Glomerular endothelial cell (primary cell): ENCODE results near the gene ADGRD1. TPM values are rescaled to one million over a fixed set of nuclear protein-coding genes. Genes with fewer than 3 reads are reported as not detected.

ENCODE experiments used
- DNase-seq: peaks from one replicate; pipeline ENCODE4 v3.0.0-alpha.2; 2011; ENCODE audit warnings: low read depth, low spot score; ENCODE audit errors: extremely low read depth
- total RNA-seq: library from RNA; depleted of rRNA; stranded (reverse); fragments of >200 nt; gene quantifications from 2 replicates; pipeline ENCODE4 v1.2.3, GENCODE V29; 2015

ADGRD1 gene
- total RNA-seq, 1 donor from 2014 or later, result not detected

DNA sequence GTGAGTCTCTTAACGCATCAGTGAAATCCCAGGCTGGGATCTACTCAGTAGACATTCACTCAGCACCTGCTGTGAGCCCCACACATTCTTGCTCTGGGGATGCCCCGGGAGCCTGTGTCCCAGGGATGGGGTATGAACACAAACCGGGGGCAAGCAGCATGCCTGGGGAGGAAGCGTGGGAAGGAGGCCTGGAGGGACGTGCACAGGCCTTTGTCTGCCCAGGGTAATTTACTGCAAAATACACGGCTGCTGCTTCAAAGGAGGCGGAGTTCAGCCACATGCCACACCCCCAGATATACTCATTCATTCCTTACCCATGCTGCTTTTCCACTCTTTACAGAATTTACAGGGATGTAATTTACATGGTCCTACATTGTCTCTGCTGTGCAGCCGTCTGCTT lies 187.8 kb downstream of the ADGRD1 start:
- no peak for DNase-seq

DNA sequence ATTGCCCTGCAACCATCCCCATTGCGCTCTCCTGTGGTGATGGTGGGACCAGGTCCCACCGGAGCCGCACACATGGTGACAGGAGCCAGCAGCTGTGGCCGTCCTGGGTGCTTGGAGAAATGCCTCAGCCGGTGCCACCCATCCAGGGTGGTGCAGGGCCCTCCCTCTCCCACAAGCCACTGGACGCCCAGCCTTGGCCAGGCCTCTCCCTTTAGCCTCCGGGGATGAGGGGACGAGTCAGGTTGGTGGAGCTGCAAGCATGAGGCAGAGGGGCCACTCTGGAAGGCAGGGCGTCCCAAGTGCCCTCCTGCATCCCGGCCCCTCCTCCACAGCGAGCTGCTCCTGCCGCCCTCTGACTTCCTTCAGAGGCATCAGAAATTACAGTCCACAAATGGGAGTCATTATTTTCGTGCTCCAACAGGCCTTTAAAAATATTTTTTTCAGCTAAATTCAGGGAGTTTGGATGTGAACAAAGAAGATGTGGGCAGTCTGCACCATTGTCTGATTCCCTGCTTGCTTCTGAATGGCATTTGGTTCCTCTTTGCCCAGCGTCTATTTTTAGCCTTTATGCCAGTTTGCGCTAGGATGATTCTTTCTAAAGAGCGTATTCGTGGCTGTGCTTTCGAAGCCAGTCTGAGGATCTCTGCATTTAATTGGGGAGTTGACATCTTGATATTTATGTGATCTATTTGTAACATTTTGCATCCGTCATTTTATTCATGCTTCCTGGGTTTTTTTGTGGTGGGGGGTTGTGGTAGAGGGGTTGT lies 189.4 kb downstream of the ADGRD1 start:
- no peak for DNase-seq

DNA sequence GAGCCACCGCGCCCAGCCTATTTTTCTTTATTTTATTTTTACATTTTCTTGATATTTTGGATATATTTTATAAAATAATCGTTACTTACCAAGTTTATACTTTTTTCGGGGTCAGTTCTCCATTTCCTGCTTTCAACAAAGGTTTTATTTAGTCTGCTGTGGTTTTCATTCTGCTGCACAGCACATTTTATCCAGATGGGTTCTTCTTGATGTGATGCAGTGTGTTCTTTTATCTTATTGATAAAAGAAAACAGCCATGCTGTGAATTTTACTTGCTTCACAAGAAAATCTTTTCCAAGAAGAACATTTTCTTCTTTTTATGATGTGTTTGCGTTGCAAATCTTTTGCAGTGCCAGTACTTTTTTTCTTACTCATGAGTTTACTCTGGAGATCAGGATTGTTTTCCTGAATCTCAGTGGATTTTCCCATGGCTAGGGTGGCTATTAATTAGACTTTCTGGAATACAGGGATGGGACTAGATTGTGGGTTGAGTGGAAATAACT lies 192.5 kb downstream of the ADGRD1 start:
- no peak for DNase-seq

DNA sequence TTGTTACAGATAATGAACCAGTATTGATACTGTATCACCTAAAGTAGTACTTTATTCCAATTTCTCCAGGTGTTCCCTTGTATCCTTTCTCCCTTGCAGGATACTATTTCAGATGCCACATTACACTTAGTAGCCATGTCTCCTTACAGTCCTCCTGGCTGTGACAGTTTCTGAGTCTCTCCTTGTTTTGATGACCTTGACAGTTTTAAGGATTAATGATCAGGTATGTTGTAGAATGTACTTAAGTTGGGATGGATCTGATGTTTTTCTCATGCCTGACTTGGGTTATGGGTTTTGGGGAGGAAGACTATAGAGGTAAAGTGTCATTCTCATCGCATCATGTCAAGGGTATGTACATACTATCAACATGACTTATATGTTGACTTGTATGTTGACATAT lies 193.6 kb downstream of the ADGRD1 start:
- no peak for DNase-seq

DNA sequence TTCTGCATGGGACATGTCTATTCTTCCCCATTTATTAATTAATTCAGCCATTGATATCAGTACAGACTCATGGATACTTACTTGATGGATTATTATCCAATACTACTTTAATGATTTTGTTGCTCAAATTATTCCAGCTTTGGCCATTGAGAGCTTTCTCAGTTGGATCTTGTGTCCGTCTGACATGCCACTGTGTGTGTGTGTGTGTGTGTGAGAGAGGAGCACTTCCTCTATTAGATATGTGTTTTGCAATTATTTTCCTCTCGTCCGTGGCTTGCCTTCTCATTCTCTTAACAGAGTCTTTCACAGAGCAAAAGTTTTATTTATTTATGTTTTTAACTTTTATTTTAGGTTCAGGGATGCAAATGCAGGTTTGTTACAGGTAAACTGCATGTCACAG lies 194.2 kb downstream of the ADGRD1 start:
- no peak for DNase-seq

DNA sequence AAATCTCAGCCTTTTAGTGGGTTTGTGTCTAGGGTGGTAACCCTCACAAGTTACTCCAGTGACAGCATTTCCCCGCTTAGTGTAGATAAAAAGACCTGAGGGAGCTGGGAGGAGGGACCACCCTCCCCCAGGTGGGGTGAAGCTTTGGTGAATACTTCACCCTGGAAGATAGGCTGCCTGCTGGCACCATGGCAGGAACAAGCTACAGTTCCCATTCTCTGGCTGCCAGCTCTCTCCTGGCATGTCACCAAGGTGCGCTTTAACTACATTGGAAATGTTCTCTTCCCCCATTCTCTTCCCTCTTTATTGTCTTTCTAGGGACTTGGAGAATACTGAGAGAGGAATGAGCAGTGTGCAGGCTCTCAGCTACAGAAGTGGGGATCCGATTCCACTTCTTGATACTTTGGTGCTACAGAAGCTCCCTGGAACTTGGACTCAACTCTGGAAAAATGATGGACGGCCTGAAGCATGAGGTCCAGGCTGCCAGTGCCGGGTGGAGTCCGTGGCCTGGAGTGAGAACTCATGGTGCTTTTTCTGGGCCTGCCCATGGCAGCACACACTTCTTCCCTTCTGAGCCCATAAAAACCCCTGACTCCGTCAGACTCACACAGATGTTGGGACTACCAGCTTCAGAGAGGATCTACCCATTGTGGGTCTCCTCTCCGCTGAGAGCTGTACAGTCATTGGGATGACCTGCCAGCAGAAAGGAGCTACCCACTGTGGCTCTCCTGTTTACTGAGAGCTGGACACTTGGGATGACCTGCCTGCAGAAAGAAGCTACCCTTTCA lies 198.0 kb downstream of the ADGRD1 start:
- no peak for DNase-seq

DNA sequence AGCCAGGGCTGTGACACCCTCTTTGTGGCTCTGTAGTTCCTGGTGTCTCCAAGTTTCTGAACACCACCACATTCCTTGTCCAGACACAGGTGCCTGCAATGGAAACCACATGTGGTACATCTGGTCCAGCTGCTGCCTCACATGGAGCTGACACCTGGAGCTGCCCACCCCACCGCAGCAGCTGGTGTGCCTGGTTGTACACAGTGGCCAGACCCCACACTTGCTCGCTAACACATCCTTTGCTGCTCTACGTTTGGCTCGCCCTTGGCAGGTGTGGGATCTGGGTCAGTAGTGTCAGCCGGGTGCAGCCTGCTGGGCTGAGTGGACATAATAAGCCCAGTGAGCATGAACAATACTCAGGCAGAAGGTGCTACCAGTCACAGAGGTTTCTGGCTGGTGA lies 198.9 kb downstream of the ADGRD1 start:
- DNase-seq, result no peak

DNA sequence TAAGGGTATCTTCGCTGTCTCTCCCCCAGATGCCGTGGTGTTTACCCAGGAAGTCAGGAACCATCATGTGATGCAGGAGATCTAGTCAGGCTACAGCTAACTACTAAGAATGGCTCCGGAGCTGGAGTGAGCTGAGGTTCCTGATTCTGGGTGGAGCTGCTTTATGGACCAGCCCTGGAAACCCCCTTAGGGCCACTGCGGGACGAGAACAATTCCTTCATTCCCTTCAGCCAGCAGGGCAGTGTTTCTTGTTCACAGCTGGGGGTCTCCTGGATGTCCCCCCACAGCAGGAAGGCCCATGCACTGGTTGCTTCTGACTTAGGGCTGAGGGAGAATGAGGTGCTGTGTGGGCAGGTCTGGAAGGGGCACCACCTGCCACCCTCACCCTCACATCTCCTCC lies 199.3 kb downstream of the ADGRD1 start:
- DNase-seq, result no peak

DNA sequence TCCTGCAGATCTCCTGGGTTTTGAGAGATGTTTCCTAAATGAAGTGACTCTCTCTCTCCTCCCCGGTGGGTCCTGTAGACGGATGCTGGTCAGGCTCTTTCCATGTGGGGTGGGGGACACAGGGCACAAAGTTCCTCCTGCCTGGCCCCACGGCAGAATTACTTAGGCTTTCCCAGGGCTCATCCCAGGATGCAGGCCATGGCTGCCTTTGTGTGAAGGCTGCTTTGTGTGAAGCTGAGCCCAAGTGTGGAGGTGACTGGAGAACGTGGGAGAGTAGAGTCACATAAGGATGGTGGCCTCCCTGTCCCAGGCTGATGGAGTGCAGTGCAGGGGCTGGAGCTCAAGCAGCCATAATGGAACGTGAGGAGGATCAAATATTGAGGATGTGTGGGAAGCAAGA lies 200.2 kb downstream of the ADGRD1 start:
- DNase-seq, result no peak

DNA sequence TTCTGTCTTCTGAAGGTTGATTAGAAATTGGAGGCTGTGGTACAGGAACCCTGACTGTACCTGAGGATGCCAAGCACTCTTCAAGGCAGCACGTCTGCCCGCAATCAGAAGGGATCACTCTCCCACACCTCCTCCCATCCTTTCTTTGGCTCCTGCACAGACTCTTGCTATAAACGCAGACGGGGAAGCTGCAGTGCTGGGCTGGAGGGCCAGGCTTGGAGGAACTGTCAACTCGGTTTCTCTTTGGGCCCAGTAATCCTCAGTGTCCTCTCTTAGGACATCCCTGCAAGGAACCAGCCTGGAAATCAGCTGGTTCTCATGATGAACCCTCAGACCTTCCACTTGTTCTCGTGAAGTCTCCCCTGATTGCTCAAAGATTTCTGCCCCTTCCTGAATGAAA lies 201.4 kb downstream of the ADGRD1 start:
- no peak for DNase-seq

DNA sequence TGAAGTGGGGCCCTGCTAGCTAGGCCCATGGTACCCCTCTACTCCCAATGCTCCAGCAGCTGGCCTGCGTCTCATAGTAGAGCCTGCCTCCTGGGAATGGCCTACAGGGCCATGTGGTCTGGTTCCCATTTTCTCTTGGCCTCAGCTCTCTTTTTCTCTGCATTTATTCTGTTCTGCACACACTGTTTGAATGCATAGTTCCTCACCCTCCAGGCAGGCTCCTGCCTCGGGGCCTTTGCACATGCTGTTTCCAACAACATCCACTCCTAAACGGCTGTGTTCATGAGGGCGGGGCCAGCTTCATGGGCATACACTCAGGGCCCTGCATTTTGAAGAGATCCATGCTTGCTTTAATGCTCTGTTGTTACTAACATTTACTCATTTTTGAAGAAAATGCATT lies 204.0 kb downstream of the ADGRD1 start:
- DNase-seq, result no peak

DNA sequence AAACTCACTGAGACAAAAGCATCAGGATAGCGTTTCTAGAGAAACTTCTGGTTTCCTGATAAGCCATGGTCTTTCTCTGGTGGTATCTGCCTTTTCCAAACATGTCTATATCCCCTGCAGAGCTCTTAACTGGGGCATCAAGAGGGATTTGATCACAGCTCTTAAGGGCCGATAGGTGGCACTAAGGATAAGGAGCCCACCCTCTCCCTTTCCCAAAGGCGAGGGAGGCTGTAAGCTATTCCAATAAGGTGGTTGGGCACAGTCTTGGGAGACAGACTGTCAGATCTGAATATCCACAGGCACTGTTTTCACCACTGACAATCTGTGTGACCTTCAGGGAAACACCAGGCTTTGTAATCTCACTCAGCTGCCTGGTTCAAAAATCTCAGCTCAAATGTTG lies 206.0 kb downstream of the ADGRD1 start:
- no peak for DNase-seq

DNA sequence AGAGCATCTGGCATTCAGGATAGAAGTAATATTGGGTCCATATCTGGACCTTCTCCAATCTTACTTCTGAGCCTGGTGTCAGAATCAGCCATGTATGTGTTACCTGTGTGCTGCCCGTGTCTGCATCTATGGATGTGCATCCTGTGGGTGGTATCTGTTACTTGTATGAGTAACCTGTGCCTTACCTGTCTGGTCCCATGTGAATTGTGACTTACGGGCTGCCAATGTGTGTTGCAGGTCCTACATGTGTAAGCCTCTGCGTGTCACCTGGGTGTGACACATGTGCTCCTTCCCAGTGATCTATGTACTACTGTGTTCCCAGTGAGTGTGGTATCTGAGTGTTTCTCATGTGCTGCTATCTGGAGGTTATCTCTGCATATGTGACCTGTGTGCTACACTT lies 208.4 kb downstream of the ADGRD1 start:
- DNase-seq, result no peak

DNA sequence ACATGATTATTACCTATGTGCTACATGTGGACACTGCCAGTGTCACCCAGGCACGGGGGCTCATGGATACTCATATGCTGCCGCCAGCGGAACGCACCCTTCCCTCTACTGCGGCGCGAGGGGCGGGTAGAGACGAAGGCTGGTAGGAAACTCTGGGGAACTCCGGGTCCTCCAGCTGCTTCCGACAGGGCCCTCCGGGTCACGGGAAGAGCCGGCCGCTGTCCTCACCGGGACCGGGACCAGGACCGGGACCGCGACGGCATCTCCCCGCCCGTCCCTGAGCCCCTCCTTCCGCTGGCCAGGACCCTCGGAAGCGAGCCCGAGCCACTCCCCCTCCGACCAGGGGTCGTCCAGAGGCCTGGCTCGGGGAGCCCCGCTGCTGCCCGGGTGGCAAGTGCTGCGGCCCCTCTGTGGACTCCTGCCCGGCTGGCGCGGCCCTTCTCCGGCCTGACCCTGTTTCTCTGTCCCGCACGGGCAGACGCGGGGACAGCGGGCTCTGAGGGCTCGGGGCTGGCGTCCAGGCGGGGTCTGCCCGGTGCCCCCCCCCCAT lies 209.6 kb downstream of the ADGRD1 start:
- no peak for DNase-seq

DNA sequence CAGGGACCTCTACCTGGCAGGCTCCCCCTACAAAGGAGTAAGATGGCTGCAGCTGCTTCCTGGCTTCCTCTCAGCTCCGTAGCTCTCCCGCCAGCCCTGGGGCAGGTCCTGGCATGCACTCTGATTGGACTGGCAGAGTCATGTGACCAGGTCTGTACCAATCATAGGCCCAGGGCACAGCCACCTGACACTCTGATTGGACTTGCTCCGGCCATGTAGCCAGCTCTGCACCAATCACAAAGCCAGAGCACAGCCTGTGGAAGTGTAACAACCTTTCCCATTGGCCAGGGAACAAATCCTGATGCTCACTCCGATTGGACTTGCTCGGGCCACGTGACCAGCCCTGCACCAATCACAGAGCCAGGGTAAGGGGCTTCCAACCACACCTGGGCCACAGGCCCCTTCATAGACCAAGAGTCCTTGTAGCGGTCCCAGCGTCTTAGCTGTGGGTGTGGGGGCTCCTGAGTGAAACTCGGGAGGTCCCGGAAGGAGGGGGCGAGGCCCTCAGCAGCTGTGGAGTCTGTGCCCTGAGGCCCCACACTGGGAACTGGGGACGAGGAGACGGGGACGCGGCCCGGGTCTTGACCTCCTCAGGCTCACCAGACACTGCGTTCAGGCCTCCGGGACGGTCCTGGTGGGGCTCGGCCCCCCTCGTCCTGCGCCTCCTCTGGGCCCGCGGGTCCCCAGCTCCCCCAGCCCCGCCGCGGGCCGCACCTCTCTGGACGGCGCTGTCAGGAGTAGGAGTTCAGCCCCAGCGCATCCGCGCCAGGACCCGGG lies 210.6 kb downstream of the ADGRD1 start:
- DNase-seq, result no peak

DNA sequence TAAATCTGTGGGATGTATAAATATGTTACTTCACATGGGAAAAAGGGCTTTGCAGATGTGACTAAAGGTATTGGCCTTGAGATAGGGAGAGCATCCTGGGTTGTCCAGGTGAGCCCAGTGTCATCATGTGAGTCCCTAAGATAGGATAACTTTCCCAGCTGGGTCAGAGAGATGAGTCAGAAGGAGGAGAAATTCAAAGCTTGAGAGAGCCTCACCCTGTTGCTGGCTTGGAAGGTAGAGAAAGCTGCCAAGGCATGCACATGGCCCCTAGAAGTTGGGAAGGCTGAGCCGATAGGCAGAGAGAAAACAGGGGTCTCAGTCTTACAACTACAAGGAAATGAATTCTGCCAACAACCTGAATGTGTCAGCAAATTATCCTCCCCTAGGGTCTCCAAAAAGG lies 213.0 kb downstream of the ADGRD1 start:
- no peak for DNase-seq

DNA sequence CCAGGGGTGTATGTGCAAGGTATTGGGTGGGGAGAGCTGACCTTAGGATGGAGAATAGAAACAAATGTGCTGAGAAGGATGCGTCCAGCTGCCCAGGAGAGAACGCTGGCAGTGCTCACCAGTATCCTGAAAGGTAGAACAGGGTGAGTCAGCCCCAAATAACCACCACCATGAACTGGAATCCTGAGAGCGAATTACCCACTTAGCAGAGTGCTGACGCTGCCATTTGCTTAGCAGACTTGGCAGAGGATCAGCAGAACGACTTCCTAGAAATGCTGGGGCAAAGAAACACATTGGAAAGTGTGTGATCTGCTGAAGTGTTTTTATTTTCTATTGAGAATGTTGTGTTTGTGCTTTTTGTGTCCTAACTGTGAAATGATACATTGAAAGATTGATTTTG lies 213.6 kb downstream of the ADGRD1 start:
- DNase-seq, result no peak

DNA sequence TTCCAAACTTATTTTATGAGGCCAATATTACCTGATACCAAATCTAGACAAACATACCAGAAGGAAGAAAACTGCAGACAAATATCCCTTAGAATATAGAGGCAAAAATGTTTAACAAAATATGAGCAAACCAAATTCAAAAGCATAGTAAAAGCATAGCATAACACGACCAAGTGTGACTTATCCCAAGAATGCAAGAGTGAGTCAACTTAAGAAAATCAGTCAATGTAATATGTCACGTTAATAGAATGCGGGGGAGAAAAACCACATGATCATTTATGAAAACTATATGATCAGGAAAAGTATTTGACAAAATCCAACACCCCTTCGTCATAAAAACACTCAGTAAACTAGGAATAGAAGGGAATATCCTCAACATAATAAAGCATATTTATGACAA lies 217.3 kb downstream of the ADGRD1 start:
- DNase-seq, result no peak

DNA sequence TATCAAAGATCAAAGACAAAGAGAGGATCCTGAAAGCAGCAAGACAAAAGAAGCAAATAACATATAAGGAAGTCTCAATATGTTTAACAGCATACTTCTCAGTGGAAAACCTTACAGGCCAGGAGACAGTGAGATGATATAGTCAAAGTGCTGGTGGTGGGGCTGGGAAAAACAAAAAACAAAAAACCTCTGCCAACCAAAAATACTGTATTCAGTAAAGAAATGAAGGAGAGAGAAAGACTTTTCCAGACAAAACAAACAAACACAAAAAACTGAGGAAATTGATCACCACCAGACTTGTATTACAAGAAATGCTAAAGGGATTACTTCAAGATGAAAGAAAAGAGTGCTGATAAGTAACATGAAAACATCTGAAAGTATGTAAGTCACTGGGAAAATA lies 221.2 kb downstream of the ADGRD1 start:
- DNase-seq, result no peak

DNA sequence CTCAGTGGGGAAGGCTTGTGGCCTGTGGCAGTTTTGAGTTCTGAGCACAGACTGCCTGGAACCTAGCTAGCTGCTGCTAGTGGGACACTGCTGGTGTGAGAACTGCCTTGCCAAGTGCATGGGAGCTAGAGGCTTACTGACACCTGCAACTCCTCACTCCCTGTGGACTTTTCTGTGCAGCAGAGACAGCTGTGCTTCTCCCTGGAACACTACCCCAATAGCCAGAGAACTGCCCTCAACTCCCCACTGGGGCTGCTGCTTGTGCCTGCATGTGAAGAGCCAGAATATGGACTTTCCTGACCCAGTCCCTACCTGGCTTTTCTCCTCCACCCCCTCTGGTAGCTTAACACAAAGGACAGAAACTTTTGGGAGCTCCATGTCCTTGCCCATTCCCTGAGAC lies 222.6 kb downstream of the ADGRD1 start:
- DNase-seq, result no peak

DNA sequence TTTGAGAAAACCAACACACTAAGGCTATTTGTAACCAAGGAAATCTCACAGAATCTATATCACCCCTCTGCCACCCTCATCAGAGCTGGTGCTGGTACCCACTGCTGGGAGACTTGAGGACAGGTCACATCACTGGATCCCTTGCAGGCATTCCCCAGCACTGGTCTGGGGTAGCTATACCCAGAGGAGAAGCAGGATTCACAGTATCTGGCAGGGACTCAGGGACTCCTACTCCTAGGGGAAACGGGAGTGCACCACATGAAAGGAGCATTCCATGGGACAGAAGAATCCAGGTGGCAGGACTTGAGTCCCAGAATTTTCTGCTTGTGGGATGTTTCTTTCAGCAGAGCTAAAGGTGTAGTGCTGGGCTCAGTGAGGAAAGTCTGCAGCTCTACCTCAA lies 223.2 kb downstream of the ADGRD1 start:
- no peak for DNase-seq
